ENCODE measurements around the gene LEKR1. TPM values are rescaled to one million over a fixed set of nuclear protein-coding genes. Genes with fewer than 3 reads are reported as not detected.

The LEKR1 gene
- total RNA-seq, 1 experiment from 2014 or later: 5.1 TPM

DNA sequence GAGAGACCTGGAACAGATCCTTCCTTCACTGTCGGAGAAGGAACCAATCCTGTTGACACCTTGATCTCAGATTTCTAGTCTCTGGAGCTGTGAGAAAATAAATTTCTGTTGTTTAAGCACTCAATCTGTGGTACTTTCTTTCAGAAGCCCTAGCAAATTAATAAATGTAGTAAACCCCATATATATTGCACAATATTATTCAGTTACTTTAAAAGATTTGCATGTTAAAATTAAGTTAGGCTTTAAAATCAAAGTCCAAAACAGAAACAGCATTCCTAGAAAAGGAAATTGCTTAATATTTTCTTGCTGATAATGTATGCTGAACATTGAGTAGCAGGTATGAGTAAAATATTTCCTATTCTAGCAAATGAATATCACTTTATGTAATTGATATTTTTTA is 113.2 kb downstream of the LEKR1 start:
- Mint-ChIP-seq H3K27ac (ENCODE audit: unreplicated experiment) (no peak overlapping the region), H3K4me3 (ENCODE audit: low read depth, unreplicated experiment) (no peak overlapping the region), H3K4me1 (ENCODE audit: low read depth, unreplicated experiment) (no peaks in the 10 kb centered on the region), H3K27me3 (ENCODE audit: unreplicated experiment) (no peaks in the 10 kb centered on the region), H3K9me3 (ENCODE audit: low read depth, unreplicated experiment) (no peaks in the 10 kb centered on the region), H3K36me3 (ENCODE audit: insufficient read depth, unreplicated experiment) (no peaks in the 10 kb centered on the region)
- TF ChIP-seq, protein P1, sequence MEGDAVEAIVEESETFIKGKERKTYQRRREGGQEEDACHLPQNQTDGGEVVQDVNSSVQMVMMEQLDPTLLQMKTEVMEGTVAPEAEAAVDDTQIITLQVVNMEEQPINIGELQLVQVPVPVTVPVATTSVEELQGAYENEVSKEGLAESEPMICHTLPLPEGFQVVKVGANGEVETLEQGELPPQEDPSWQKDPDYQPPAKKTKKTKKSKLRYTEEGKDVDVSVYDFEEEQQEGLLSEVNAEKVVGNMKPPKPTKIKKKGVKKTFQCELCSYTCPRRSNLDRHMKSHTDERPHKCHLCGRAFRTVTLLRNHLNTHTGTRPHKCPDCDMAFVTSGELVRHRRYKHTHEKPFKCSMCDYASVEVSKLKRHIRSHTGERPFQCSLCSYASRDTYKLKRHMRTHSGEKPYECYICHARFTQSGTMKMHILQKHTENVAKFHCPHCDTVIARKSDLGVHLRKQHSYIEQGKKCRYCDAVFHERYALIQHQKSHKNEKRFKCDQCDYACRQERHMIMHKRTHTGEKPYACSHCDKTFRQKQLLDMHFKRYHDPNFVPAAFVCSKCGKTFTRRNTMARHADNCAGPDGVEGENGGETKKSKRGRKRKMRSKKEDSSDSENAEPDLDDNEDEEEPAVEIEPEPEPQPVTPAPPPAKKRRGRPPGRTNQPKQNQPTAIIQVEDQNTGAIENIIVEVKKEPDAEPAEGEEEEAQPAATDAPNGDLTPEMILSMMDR (IDR thresholded peaks at IDR 0.05; ENCODE audit: unreplicated experiment): no peak
- CTCF ChIA-PET: no interaction called here
- no TSS peak for BruUV-seq (replicated peaks)
- DNase-seq: no peak
- intact Hi-C loops (cut with micrococcal nuclease; ENCODE audit: unreplicated experiment): no loop called here

DNA sequence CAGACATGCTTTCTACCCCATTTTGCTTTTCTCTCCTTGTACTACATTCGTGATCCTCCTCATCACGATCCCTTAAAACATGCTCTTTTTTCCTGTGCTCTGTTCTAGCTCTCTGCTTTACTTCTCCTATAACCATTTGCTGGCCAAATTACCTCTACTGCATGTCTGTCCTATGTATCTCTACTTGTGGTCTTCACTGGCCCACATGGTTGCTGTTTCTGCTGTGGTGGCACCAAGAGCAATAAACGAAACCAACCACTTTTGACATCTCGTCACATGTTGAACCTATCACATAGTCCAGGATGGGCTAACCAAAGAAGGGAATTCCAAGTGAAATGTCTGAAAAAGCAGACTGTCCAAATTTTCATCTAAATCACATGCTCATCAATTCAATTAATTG is 115.2 kb downstream of the LEKR1 start:
- H3K27me3 Mint-ChIP-seq (ENCODE audit: unreplicated experiment): no peaks in the 10 kb centered on the region
- TF ChIP-seq, protein P1 (IDR thresholded peaks at IDR 0.05; ENCODE audit: unreplicated experiment): no peak
- CTCF ChIA-PET: no interaction called here

DNA sequence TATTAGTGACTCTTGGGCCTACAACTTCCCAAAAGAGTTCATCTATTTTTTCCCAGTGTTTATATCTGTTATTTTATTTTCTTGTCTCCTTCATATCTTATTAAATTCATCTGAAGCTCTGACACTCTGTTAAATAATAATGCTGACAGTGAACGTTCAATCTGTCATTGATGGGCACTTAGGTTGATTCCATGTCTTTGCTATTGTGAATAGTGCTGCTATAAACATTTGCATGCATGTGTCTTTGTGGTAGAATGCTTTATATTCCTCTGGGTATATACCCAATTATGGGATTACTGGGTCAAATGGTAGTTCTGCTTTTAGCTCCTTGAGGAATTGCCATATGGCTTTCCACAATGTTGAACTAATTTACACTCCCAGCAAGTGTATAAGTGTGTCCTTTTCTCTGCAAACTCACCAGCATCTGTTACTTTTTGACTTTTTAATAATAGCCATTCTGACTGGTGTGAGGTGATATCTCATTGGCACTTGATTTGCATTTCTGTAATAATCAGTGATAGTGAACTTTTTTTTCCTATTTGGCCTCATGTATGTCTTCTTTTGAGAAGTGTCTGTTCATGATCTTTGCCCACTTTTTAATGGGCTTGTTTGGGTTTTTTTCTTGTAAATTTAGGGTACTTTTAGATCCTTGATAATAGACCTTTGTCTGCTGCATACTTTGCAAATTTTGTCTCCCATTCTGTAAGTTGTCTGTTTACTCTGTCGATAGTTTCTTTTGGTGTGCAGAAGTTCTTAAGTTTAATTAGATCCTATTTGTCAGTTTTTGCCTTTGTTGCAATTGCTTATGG is 122.5 kb downstream of the LEKR1 start:
- no TSS peak for BruUV-seq (replicated peaks)
- TF ChIP-seq, protein P1 (IDR thresholded peaks at IDR 0.05; ENCODE audit: unreplicated experiment): no peak
- no peaks in the 10 kb centered on the region for H3K27me3 Mint-ChIP-seq (ENCODE audit: unreplicated experiment)
- H3K4me1 Mint-ChIP-seq (ENCODE audit: low read depth, unreplicated experiment): no peaks in the 10 kb centered on the region
- intact Hi-C loops (cut with micrococcal nuclease; ENCODE audit: unreplicated experiment): no loop called here
- no peak for DNase-seq
- no peak overlapping the region for H3K27ac Mint-ChIP-seq (ENCODE audit: unreplicated experiment)
- H3K4me3 Mint-ChIP-seq (ENCODE audit: low read depth, unreplicated experiment): no peak overlapping the region
- CTCF ChIA-PET: no interaction called here
- H3K36me3 Mint-ChIP-seq (ENCODE audit: insufficient read depth, unreplicated experiment): no peaks in the 10 kb centered on the region
- H3K9me3 Mint-ChIP-seq (ENCODE audit: low read depth, unreplicated experiment): peaks cover 6% of the 10 kb centered on the region

More for the DNA sequence above, 115.2 kb downstream of the LEKR1 start:
- no TSS peak for BruUV-seq (replicated peaks)
- Mint-ChIP-seq H3K9me3 (ENCODE audit: low read depth, unreplicated experiment) (peaks cover 4% of the 10 kb centered on the region), H3K4me1 (ENCODE audit: low read depth, unreplicated experiment) (no peaks in the 10 kb centered on the region), H3K27ac (ENCODE audit: unreplicated experiment) (no peak overlapping the region), H3K4me3 (ENCODE audit: low read depth, unreplicated experiment) (no peak overlapping the region), H3K36me3 (ENCODE audit: insufficient read depth, unreplicated experiment) (no peaks in the 10 kb centered on the region)
- intact Hi-C loops (cut with micrococcal nuclease; ENCODE audit: unreplicated experiment): no loop called here
- no peak for DNase-seq

DNA sequence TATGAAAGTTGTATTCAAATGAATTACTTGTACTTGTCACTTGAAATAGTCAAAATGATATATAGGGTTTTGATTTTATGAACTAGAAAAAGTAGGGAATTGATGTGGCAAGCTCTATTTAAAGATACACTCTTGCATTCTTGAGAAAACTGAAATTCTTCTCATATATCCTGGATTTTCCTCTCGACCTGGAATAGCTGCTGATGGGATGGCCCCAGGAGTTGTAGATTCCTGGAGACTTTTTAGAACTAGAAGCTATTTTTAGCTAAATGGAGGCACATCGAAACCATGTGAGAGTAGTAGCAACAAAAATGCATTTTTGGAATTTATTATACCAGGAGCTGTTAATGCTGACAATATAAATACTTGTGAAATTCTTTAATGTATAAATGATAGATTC is 125.9 kb downstream of the LEKR1 start:
- H3K4me1 Mint-ChIP-seq (ENCODE audit: low read depth, unreplicated experiment): no peaks in the 10 kb centered on the region
- no peak for DNase-seq
- peaks cover 1% of the 10 kb centered on the region for H3K9me3 Mint-ChIP-seq (ENCODE audit: low read depth, unreplicated experiment)
- H3K27me3 Mint-ChIP-seq (ENCODE audit: unreplicated experiment): no peaks in the 10 kb centered on the region
- H3K4me3 Mint-ChIP-seq (ENCODE audit: low read depth, unreplicated experiment): no peak overlapping the region
- TF ChIP-seq, protein P1 (IDR thresholded peaks at IDR 0.05; ENCODE audit: unreplicated experiment): no peak
- CTCF ChIA-PET: interaction anchor here (0.8 to 1.4 kb wide), 2 partner anchors 10 to 12 kb away, joined by 3 to 4 read pairs; no protein-coding TSS in a partner anchor
- intact Hi-C loops (cut with micrococcal nuclease; ENCODE audit: unreplicated experiment): no loop called here
- H3K36me3 Mint-ChIP-seq (ENCODE audit: insufficient read depth, unreplicated experiment): no peaks in the 10 kb centered on the region
- BruUV-seq (replicated peaks): no TSS peak
- no peak overlapping the region for H3K27ac Mint-ChIP-seq (ENCODE audit: unreplicated experiment)
